Brain microvascular endothelial cell (primary cell): Measurements from ENCODE around the gene PAM16.
A peak's percentile ranks its signal among the peaks of the same experiment; 100 is the strongest.

Experiments
- DNase-seq: peaks from one replicate; pipeline ENCODE4 v3.0.0-alpha.2; 2020
- H3K27ac ChIP-seq: fragments of 250-450 bp; sonication (Bioruptor Pico); 2 replicates; pipeline ENCODE4 v1.5.1; 2020; ENCODE audit warnings: mild to moderate bottlenecking, moderate library complexity
- H3K27me3 ChIP-seq: fragments of 250-450 bp; sonication (Bioruptor Pico); replicated peaks from 2 replicates; pipeline ENCODE4 v1.5.1; 2020; ENCODE audit warnings: mild to moderate bottlenecking
- H3K36me3 ChIP-seq: fragments of 250-450 bp; sonication (Bioruptor Pico); replicated peaks from 2 replicates; pipeline ENCODE4 v1.5.1; 2020; ENCODE audit warnings: mild to moderate bottlenecking
- H3K4me3 ChIP-seq: 2 replicates; pipeline ENCODE4 v1.5.1; 2011; ENCODE audit warnings: low read depth, mild to moderate bottlenecking, control low read depth, low read length, moderate library complexity
- CTCF ChIP-seq: IDR thresholded peaks from 2 replicates; pipeline ENCODE4 v1.5.1; 2011; ENCODE audit warnings: low read depth, mild to moderate bottlenecking, moderate library complexity, low read length, control low read depth, inconsistent platforms; ENCODE audit errors: missing control alignments
- in situ Hi-C: cut with HindIII; loops from 2 replicates; pipeline ENCODE4 v1.10.0; 2017; ENCODE audit warnings: low sequenced_read_pairs, low pct_ligation_motif_present

PAM16 gene

GRCh38 chr16:4388271-4389021 is 37.3 kb upstream of the PAM16 start:
- in situ Hi-C loops, result no loop called here
- Histone ChIP-seq H3K27me3 (no peaks in the 10 kb centered on the region), H3K36me3 (peaks cover 2% of the 10 kb centered on the region), H3K4me3 (no peak overlapping the region), H3K27ac (peak overlapping the region; percentile 42)
- no peak for TF ChIP-seq CTCF
- DNase-seq, result no peak

GRCh38 chr16:4387781-4388180 is 36.7 kb upstream of the PAM16 start:
- TF ChIP-seq CTCF, result no peak
- no peaks in the 10 kb centered on the region for H3K27me3 ChIP-seq
- in situ Hi-C loops, result no loop called here
- no peak overlapping the region for H3K4me3 ChIP-seq
- DNase-seq, result no peak
- peaks cover 3% of the 10 kb centered on the region for H3K36me3 ChIP-seq
- no peak overlapping the region for H3K27ac ChIP-seq

- no peak for TF ChIP-seq CTCF
- H3K36me3 ChIP-seq, result peaks cover 9% of the 10 kb centered on the region
- no peak for DNase-seq
- H3K27me3 ChIP-seq, result no peaks in the 10 kb centered on the region
- H3K27ac ChIP-seq, result no peak overlapping the region
- in situ Hi-C loops, result no loop called here
- H3K4me3 ChIP-seq, result no peak overlapping the region
Observed at GRCh38 chr16:4386951-4387565, 35.9 kb upstream of the PAM16 start.

- H3K36me3 ChIP-seq, result peaks cover 15% of the 10 kb centered on the region
- DNase-seq, result no peak
- in situ Hi-C loops, result no loop called here
- no peaks in the 10 kb centered on the region for H3K27me3 ChIP-seq
- H3K4me3 ChIP-seq, result no peak overlapping the region
- TF ChIP-seq CTCF, result no peak
- H3K27ac ChIP-seq, result no peak overlapping the region
Observed at GRCh38 chr16:4386451-4386805, 35.3 kb upstream of the PAM16 start.

- Histone ChIP-seq H3K27me3 (no peaks in the 10 kb centered on the region), H3K4me3 (no peak overlapping the region), H3K36me3 (peaks cover 20% of the 10 kb centered on the region), H3K27ac (no peak overlapping the region)
- in situ Hi-C loops, result no loop called here
- TF ChIP-seq CTCF, result no peak
- DNase-seq, result no peak
Observed at GRCh38 chr16:4385789-4386450, 34.8 kb upstream of the PAM16 start.
